Measurements from ENCODE around the gene CELA3A. TPM values are rescaled to one million over a fixed set of nuclear protein-coding genes. Genes with fewer than 3 reads are reported as not detected.
"Not testable (repeated sequence)": the region's sequence is repeated elsewhere in the genome, so short reads cannot be mapped to it uniquely, and the experiment has no call there.

CELA3A gene
- total RNA-seq, 2 donors from 2014 or later: 37,316 to 51,622 TPM

GRCh38 chr1:22031214-22031962, 29.9 kb downstream of the CELA3A start:
- WGBS, 2 donors: 46 to 67% methylated on average over 8 of the region's 8 CpGs
- Histone ChIP-seq H3K27me3 (no peaks in the 10 kb centered on the region), H3K36me3 (replicated peaks in 1 of 2; ENCODE audit: insufficient read depth in 1 of 2, low read depth in 2 of 2) (no peaks in the 10 kb centered on the region), H3K4me1 (no peaks in the 10 kb centered on the region), H3K4me3 (no peak overlapping the region), H3K27ac (peak overlapping the region in 2 of 4 donors; percentile 10 to 67), H3K9me3 (no peaks in the 10 kb centered on the region)
- DNase-seq (peak in 1 of 4 donors; percentile 33), ATAC-seq (peak; percentile 11)
- intact Hi-C loops (cut with DNase I): no loop called here
- TF ChIP-seq POLR2A (IDR thresholded peaks at IDR 0.05): no peak
- TF ChIP-seq, protein P1, sequence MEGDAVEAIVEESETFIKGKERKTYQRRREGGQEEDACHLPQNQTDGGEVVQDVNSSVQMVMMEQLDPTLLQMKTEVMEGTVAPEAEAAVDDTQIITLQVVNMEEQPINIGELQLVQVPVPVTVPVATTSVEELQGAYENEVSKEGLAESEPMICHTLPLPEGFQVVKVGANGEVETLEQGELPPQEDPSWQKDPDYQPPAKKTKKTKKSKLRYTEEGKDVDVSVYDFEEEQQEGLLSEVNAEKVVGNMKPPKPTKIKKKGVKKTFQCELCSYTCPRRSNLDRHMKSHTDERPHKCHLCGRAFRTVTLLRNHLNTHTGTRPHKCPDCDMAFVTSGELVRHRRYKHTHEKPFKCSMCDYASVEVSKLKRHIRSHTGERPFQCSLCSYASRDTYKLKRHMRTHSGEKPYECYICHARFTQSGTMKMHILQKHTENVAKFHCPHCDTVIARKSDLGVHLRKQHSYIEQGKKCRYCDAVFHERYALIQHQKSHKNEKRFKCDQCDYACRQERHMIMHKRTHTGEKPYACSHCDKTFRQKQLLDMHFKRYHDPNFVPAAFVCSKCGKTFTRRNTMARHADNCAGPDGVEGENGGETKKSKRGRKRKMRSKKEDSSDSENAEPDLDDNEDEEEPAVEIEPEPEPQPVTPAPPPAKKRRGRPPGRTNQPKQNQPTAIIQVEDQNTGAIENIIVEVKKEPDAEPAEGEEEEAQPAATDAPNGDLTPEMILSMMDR (IDR thresholded peaks at IDR 0.05): no peak

DNA sequence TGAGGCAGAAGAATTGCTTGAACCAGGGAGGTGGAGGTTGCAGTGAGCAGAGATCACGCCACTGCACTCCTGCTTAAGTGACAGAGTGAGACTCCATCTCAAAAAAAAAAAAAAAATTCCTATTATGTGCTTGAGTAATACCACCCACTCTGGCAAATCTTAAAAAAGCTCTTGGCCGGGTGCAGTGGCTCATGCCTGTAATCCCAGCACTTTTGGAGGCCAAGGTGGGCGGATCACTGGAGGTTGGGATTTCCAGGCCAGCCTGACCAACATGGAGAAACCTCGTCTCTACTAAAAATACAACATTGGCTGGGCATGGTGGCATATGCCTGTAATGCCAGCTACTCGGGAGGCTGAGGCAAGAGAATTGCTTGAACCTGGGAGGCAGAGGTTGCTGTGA, 33.4 kb downstream of the CELA3A start:
- H3K4me1 ChIP-seq; DNase-seq; H3K36me3 ChIP-seq (replicated peaks in 1 of 2; ENCODE audit: insufficient read depth in 1 of 2, low read depth in 2 of 2); H3K27ac ChIP-seq; H3K4me3 ChIP-seq; H3K9me3 ChIP-seq; ATAC-seq; H3K27me3 ChIP-seq; intact Hi-C loops (cut with DNase I): not testable (repeated sequence)
- 83 to 90% methylated on average over 5 of the region's 5 CpGs for WGBS, 2 donors

GRCh38 chr1:22037520-22037919, 36.1 kb downstream of the CELA3A start:
- TF ChIP-seq POLR2A (IDR thresholded peaks at IDR 0.05): no peak
- TF ChIP-seq, protein P1 (IDR thresholded peaks at IDR 0.05): no peak
- 67 to 76% methylated on average over 7 of the region's 7 CpGs for WGBS, 2 donors
- Histone ChIP-seq H3K36me3 (replicated peaks in 1 of 2; ENCODE audit: insufficient read depth in 1 of 2, low read depth in 2 of 2) (no peaks in the 10 kb centered on the region), H3K27me3 (no peaks in the 10 kb centered on the region), H3K4me1 (peaks cover 9% of the 10 kb centered on the region), H3K27ac (no peak overlapping the region), H3K4me3 (no peak overlapping the region), H3K9me3 (no peaks in the 10 kb centered on the region)
- no peak for ATAC-seq
- no peak for DNase-seq
- intact Hi-C loops (cut with DNase I): no loop called here

DNA sequence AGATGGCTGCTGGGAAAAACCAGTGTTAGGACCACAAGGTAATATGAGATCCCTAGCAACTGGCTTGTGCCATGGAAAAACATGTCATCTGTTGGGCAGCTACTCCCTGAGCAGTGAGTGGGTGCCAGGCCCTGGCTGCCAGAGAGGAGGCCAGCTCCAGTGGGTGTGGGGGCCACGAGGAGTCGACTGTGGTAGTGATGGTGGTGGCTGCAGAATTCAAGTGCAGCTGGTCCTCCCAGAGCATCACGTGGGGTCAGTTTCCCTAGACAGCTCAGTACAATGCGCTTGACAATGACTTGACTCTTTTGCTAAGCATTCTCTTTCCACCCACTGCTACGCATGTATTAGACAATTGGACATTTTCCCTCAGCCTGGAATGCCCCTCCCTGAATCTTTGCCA, 36.6 kb downstream of the CELA3A start:
- Histone ChIP-seq H3K9me3 (no peaks in the 10 kb centered on the region), H3K27ac (no peak overlapping the region), H3K4me1 (peaks cover 9% of the 10 kb centered on the region), H3K36me3 (replicated peaks in 1 of 2; ENCODE audit: insufficient read depth in 1 of 2, low read depth in 2 of 2) (no peaks in the 10 kb centered on the region), H3K4me3 (no peak overlapping the region), H3K27me3 (no peaks in the 10 kb centered on the region)
- WGBS, 2 donors: 89 to 91% methylated on average over 5 of the region's 5 CpGs
- DNase-seq (no peak), ATAC-seq (no peak)
- TF ChIP-seq, protein P1 (IDR thresholded peaks at IDR 0.05): no peak
- no peak for TF ChIP-seq POLR2A (IDR thresholded peaks at IDR 0.05)
- intact Hi-C loops (cut with DNase I): no loop called here

DNA sequence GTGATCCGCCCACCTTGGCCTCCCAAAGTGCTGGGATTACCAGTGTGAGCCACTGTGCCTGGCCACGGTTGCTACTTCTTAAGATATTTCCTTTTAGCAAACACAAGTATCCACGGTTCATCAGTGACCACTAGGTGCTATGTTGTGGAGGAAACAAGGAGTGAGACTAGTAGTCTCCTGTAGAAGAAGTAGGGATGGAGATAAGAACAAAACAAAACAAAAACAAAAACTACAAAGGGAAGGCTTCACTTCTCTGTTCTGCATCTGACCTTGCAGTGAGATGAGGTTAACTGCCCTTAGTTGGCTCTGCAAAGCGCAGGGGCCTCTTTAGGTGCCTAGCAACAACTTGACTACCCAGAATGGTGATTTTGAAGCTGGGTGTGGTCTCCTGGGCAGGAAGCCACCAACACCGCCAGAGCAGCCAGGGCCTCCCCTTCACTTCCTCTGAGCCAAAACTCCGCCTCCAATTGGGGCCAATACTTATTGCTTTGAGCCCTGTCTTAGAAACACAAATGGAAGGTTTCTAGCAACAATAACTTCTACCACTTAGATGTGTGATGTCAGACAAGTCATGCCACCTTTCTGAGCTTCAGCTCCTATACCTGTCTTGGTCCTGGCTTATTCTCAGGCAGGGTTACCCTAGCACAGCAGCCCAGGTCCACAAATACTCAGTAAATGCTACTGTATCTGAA, 38.3 kb downstream of the CELA3A start:
- 53 to 60% methylated on average over 6 of the region's 6 CpGs for WGBS, 2 donors
- Histone ChIP-seq H3K27me3 (no peaks in the 10 kb centered on the region), H3K27ac (peak overlapping the region in 2 of 4 donors; percentile 36 to 41), H3K4me3 (no peak overlapping the region), H3K36me3 (replicated peaks in 1 of 2; ENCODE audit: insufficient read depth in 1 of 2, low read depth in 2 of 2) (no peaks in the 10 kb centered on the region), H3K9me3 (no peaks in the 10 kb centered on the region), H3K4me1 (peaks cover 9% of the 10 kb centered on the region)
- peak; percentile 64 for ATAC-seq
- peak; percentile 50 to 77 (median 64) for DNase-seq
- TF ChIP-seq, protein P1 (IDR thresholded peaks at IDR 0.05): no peak
- TF ChIP-seq POLR2A (IDR thresholded peaks at IDR 0.05): no peak
- intact Hi-C loops (cut with DNase I): no loop called here
